ENCODE data around the gene CAVIN2. TPM values are rescaled to one million over a fixed set of nuclear protein-coding genes. Genes with fewer than 3 reads are reported as not detected.

CAVIN2 gene
- total and polyA plus RNA-seq, 8 donors, result 73.6 to 129 (median 104) TPM

- Histone ChIP-seq H3K9me3 (no peaks in the 10 kb centered on the region), H3K27ac (peak overlapping the region in 1 of 2 donors; percentile 6), H3K4me1 (peaks cover 0 to 12% of the 10 kb centered on the region in 2 donors), H3K36me3 (no peaks in the 10 kb centered on the region), H3K27me3 (no peaks in the 10 kb centered on the region), H3K4me3 (no peak overlapping the region)
- ATAC-seq, result peak; percentile 14
- TF ChIP-seq, protein P1, sequence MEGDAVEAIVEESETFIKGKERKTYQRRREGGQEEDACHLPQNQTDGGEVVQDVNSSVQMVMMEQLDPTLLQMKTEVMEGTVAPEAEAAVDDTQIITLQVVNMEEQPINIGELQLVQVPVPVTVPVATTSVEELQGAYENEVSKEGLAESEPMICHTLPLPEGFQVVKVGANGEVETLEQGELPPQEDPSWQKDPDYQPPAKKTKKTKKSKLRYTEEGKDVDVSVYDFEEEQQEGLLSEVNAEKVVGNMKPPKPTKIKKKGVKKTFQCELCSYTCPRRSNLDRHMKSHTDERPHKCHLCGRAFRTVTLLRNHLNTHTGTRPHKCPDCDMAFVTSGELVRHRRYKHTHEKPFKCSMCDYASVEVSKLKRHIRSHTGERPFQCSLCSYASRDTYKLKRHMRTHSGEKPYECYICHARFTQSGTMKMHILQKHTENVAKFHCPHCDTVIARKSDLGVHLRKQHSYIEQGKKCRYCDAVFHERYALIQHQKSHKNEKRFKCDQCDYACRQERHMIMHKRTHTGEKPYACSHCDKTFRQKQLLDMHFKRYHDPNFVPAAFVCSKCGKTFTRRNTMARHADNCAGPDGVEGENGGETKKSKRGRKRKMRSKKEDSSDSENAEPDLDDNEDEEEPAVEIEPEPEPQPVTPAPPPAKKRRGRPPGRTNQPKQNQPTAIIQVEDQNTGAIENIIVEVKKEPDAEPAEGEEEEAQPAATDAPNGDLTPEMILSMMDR (IDR thresholded peaks at IDR 0.05), result no peak
- intact Hi-C loops (cut with DNase I), result no loop called here
- DNase-seq, result no peak
These were observed 7.8 kb upstream of the CAVIN2 start for GRCh38 chr2:191854382-191855372.

DNA sequence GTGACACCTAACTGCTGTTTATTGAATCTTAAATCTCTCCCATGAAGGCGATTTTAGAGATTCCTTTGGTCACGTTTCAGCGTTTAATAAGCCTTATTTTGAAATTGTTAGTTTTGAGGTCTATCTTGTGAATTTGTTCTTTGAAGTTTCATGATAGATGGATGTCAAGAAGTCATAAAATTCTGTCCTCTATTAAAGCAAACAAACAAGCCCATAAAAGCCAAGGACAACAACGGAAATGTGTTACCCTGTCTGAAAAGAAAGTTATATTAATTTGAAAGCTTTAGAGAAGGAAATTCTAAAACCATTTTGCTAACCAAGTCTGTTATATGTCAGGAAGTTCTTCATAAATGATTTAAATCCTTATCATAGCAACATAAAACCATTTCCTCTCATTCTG lies 7.0 kb upstream of the CAVIN2 start:
- H3K4me1 ChIP-seq, result peaks cover 0 to 12% of the 10 kb centered on the region in 2 donors
- ATAC-seq (no peak), DNase-seq (no peak)
- intact Hi-C loops (cut with DNase I), result no loop called here
- H3K27me3 ChIP-seq, result no peaks in the 10 kb centered on the region
- H3K9me3 ChIP-seq, result no peaks in the 10 kb centered on the region
- TF ChIP-seq, protein P1 (IDR thresholded peaks at IDR 0.05), result no peak
- H3K27ac ChIP-seq, result peak overlapping the region in 1 of 2 donors; percentile 6
- no peaks in the 10 kb centered on the region for H3K36me3 ChIP-seq
- no peak overlapping the region for H3K4me3 ChIP-seq

DNA sequence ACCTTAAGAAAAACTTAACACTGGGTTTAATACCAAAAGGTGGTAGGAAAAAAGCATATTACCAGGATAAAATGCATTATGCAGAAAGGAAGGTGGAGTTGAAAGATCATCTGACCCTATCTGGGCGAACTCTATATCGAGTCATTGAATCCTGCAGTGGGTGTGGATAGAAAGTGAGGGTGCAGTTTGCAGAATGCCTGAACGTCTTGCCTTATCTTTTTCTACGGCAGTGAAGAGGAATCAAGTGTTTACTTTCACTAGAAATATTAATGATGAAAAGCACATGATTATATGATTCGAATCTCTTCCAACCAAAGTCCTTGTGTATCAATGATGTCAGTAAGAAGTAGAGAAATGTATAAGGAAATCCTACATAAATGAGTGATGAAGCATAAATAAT lies 4.3 kb upstream of the CAVIN2 start:
- Histone ChIP-seq H3K27ac (no peak overlapping the region), H3K36me3 (no peaks in the 10 kb centered on the region), H3K9me3 (no peaks in the 10 kb centered on the region), H3K4me1 (peaks cover 0 to 22% of the 10 kb centered on the region in 2 donors), H3K27me3 (peaks cover 0 to 4% of the 10 kb centered on the region in 2 donors), H3K4me3 (no peak overlapping the region)
- no peak for ATAC-seq
- TF ChIP-seq, protein P1 (IDR thresholded peaks at IDR 0.05), result no peak
- intact Hi-C loops (cut with DNase I), result no loop called here
- no peak for DNase-seq

DNA sequence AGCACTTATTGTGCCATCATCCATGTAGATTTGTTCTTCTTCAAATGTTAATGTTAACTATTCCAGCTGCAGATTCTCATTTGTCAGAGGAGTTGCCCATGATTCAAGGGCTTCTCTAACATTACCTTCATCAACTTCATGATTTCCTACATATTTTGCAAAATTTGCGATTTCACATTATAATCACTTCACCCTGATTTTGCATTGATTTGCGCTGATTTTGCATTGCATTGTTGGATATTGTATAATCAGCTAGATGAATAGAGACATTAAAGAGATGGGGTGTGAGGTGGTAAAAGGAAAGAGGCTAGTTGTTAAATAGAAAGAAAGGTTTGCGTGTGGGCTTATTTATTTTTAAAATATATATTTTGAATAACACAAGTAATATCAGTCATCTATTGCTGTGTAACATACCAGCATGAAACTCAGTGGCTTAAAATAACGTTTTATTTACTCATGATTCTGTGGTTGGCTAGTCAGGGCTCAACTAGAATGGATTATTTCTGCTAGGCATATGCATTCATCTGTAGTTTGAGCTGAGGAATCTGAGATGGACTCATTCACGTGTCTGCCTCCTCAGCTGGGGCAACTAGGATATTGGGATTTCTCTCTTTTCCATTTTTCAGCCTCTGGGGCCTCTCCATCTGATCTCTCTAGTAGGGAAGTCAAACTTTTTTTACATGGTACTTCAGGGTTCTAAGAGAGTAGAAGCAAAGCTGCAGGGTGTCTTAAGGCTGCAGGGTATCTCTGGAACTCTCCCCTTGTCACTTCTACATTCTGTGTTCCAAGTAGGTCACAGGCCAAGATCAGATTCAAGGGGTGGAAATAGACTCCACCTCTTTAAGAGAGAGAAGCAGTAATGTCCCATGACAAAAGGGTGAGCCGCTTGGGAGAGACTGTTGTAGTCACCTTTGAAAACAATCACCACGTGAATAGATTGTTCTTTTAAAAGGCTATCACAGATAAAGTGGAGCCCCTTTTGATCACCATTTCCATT lies 2.2 kb upstream of the CAVIN2 start:
- ATAC-seq (no peak), DNase-seq (no peak)
- peaks cover 0 to 18% of the 10 kb centered on the region in 2 donors for H3K4me1 ChIP-seq
- no peak overlapping the region for H3K4me3 ChIP-seq
- H3K27me3 ChIP-seq, result peaks cover 0 to 8% of the 10 kb centered on the region in 2 donors
- intact Hi-C loops (cut with DNase I), result no loop called here
- no peaks in the 10 kb centered on the region for H3K9me3 ChIP-seq
- H3K27ac ChIP-seq, result peak overlapping the region in 1 of 2 donors; percentile 89
- no peaks in the 10 kb centered on the region for H3K36me3 ChIP-seq
- TF ChIP-seq, protein P1 (IDR thresholded peaks at IDR 0.05), result no peak

All from left lung (tissue), 10 donors.